CD8-positive, alpha-beta memory T cell (primary cell): ENCODE measurements around the gene NR2F2. TPM values are rescaled to one million over a fixed set of nuclear protein-coding genes. Genes with fewer than 3 reads are reported as not detected.

Experiments used
- CTCF ChIA-PET: fragments of 350-600 bp; sonication (Branson Sonifier 250); formaldehyde crosslinking; loops from one replicate; lab custom pipeline; 2021; ENCODE audit warnings: antibody characterized with exemption; lab: Charles Lee
- POLR2A ChIA-PET: fragments of 350-600 bp; sonication (Branson Sonifier 250); formaldehyde crosslinking; loops from one replicate; lab custom pipeline; 2021; ENCODE audit warnings: antibody characterized with exemption; lab: Charles Lee
- DNase-seq, 5 donors: peaks; one replicate each; pipeline versions ENCODE4 v3.0.0 to v3.0.0-alpha.2; 2020 to 2022; ENCODE audit warnings: mixed read lengths in 1 of 5
- H3K27ac ChIP-seq: one replicate; pipeline ENCODE4 v1.7.0; 2013; ENCODE audit warnings: low read depth, mild to moderate bottlenecking, low read length, moderate library complexity
- H3K27me3 ChIP-seq: 2 replicates; pipeline ENCODE4 v1.7.0; 2013; ENCODE audit warnings: low read length, mild to moderate bottlenecking; ENCODE audit not compliant: insufficient read depth, poor library complexity, severe bottlenecking
- H3K36me3 ChIP-seq: 2 replicates; pipeline ENCODE4 v1.7.0; 2013; ENCODE audit warnings: mild to moderate bottlenecking, low read length, moderate library complexity; ENCODE audit not compliant: insufficient read depth
- H3K4me1 ChIP-seq: 2 replicates; pipeline ENCODE4 v1.7.0; 2013; ENCODE audit warnings: mild to moderate bottlenecking, low read length, moderate library complexity; ENCODE audit not compliant: insufficient read depth
- H3K4me3 ChIP-seq: 2 replicates; pipeline ENCODE4 v1.7.0; 2013; ENCODE audit warnings: mild to moderate bottlenecking, low read length
- H3K9me3 ChIP-seq: 2 replicates; pipeline ENCODE4 v1.7.0; 2013; ENCODE audit warnings: mild to moderate bottlenecking, low read length
- H3K27ac Mint-ChIP-seq, 8 donors: one replicate each; pipeline ENCODE4 v1.8.0; 2020 to 2021; ENCODE audit warnings: mixed read lengths in 8 of 8, mild to moderate bottlenecking in 6 of 8, inconsistent platforms in 3 of 8, moderate library complexity in 3 of 8
- H3K27me3 Mint-ChIP-seq, 2 donors: one replicate each; pipeline ENCODE4 v1.8.0; 2020 to 2021; ENCODE audit warnings: mixed read lengths in 2 of 2, mild to moderate bottlenecking in 1 of 2, moderate library complexity in 1 of 2
- H3K36me3 Mint-ChIP-seq, 3 donors: one replicate each; pipeline ENCODE4 v1.8.0; 2020 to 2021; ENCODE audit warnings: mixed read lengths in 3 of 3, inconsistent platforms in 1 of 3, mild to moderate bottlenecking in 1 of 3
- H3K4me1 Mint-ChIP-seq, 3 donors: one replicate each; pipeline ENCODE4 v1.8.0; 2020 to 2021; ENCODE audit warnings: mixed read lengths in 3 of 3, inconsistent platforms in 1 of 3, mild to moderate bottlenecking in 1 of 3
- H3K4me3 Mint-ChIP-seq, 7 donors: one replicate each; pipeline ENCODE4 v1.8.0; 2020 to 2021; ENCODE audit warnings: mixed read lengths in 7 of 7, mild to moderate bottlenecking in 6 of 7, moderate library complexity in 4 of 7, inconsistent platforms in 2 of 7
- H3K9me3 Mint-ChIP-seq, 5 donors: one replicate each; pipeline ENCODE4 v1.8.0; 2020 to 2022; ENCODE audit warnings: mixed read lengths in 5 of 5, mild to moderate bottlenecking in 3 of 5, moderate library complexity in 2 of 5, inconsistent platforms in 1 of 5
- polyA plus RNA-seq: library from polyadenylated mRNA; unstranded; fragments of 300-500 nt; fragmentation: Illumina TruSeq; gene quantifications from one replicate; pipeline ENCODE4 v1.2.3, GENCODE V29; 2021
- total RNA-seq, 2 experiments: library from RNA; stranded (reverse); gene quantifications; one replicate each; pipeline ENCODE4 v1.2.3, GENCODE V29; 2021

The NR2F2 gene
- total and polyA plus RNA-seq, 3 experiments from 2014 or later = not detected

DNA sequence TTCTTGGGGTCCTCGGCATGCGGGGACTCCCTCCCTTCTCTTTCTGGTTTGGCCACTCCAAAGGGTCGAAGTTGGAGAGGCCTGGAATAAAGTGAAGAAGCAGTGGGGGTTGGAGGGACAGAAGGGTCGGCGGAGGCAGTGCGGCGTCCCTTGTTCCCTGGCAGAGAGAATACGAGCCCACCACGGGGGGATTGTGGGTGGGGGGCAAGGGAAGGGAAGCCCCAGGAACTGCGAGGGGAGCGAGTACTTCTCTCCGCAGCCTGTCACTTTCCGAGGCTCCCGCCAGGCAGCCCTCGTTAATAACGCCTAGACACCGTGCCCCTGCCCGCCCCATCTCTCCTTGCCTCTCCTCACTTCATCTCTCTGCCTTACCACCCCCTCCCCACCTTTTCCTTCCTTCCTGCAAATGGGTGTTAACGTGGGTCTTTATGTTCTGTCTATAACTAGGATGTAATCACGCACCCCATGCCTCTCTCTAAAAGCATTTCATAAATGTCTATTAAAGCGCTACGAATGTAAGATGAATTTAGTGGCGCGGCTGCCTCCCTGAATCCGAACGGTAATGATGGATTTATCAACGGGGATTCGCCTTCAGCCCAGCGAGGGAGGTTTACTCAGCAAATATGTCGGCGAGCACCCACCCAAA, 13.7 kb downstream of the NR2F2 start:
- POLR2A ChIA-PET = no interaction called here
- Mint-ChIP-seq H3K36me3 (no peaks in the 10 kb centered on the region), H3K9me3 (peaks cover 0 to 37% (median 19%) of the 10 kb centered on the region in 5 donors), H3K4me1 (peaks cover 1 to 23% (median 6%) of the 10 kb centered on the region in 3 donors), H3K27me3 (peaks cover 77 to 97% of the 10 kb centered on the region in 2 donors), H3K4me3 (no peak overlapping the region), H3K27ac (no peak overlapping the region)
- Histone ChIP-seq H3K4me3 (no peak overlapping the region), H3K36me3 (no peaks in the 10 kb centered on the region), H3K27ac (no peak overlapping the region), H3K27me3 (peaks cover 56% of the 10 kb centered on the region), H3K9me3 (no peaks in the 10 kb centered on the region), H3K4me1 (no peaks in the 10 kb centered on the region)
- no peak for DNase-seq
- CTCF ChIA-PET = interaction anchor here (0.8 kb wide), 1 partner anchor 1084 kb away, joined by 3 read pairs; no protein-coding TSS in a partner anchor

DNA sequence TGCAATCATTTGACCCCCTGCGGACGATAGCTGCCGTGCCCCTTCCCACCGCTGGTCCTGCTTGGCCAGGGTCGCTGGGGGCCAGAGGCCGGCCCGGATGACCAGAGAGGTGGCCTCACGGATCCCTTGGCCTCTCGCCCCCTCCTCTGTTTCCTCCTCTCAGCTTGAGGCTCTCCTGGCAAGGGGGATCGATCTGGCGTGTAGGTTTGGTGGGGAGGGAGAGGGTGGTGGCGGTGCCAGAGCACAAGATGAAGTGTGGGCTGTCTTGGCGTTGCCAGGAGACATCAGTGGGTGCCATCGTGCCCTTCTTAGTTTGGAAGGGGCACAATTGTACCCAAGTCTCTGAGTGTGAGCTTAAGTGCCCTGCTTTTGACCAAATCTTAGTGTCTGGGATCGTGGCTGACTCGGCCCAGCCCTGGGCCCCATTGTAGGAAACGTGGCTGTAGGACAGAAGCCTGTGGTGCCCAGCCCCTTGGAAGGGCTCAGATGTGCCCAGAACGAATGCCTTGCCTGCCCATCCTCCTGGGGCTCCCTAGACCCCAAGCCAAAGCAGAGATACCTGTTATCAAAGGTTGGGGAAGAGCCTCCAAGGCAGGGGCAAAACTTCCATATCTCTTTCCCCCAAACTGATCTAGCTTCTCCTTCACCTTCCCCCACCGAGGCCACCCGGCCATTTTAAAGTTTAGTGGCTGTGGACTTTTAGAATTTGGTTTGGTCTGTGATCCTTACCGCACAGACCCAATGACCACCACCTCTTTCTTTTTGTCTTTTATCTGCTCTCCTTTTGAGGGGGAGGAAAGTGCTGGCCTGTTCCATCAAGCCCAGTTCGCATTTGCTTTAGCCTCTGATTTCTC, 14.4 kb downstream of the NR2F2 start:
- no peaks in the 10 kb centered on the region for H3K4me1 ChIP-seq
- POLR2A ChIA-PET = no interaction called here
- Mint-ChIP-seq H3K36me3 (no peaks in the 10 kb centered on the region), H3K9me3 (peaks cover 0 to 33% (median 14%) of the 10 kb centered on the region in 5 donors), H3K4me3 (no peak overlapping the region), H3K27ac (peak overlapping the region in 2 of 8 donors; percentile 13 to 36), H3K4me1 (peaks cover 1 to 23% (median 5%) of the 10 kb centered on the region in 3 donors), H3K27me3 (peaks cover 77 to 97% of the 10 kb centered on the region in 2 donors)
- no peaks in the 10 kb centered on the region for H3K36me3 ChIP-seq
- peaks cover 60% of the 10 kb centered on the region for H3K27me3 ChIP-seq
- no peak overlapping the region for H3K27ac ChIP-seq
- no peaks in the 10 kb centered on the region for H3K9me3 ChIP-seq
- no peak for DNase-seq
- no peak overlapping the region for H3K4me3 ChIP-seq
- CTCF ChIA-PET = interaction anchor here (0.8 kb wide), 1 partner anchor 1085 kb away, joined by 3 read pairs; no protein-coding TSS in a partner anchor

DNA sequence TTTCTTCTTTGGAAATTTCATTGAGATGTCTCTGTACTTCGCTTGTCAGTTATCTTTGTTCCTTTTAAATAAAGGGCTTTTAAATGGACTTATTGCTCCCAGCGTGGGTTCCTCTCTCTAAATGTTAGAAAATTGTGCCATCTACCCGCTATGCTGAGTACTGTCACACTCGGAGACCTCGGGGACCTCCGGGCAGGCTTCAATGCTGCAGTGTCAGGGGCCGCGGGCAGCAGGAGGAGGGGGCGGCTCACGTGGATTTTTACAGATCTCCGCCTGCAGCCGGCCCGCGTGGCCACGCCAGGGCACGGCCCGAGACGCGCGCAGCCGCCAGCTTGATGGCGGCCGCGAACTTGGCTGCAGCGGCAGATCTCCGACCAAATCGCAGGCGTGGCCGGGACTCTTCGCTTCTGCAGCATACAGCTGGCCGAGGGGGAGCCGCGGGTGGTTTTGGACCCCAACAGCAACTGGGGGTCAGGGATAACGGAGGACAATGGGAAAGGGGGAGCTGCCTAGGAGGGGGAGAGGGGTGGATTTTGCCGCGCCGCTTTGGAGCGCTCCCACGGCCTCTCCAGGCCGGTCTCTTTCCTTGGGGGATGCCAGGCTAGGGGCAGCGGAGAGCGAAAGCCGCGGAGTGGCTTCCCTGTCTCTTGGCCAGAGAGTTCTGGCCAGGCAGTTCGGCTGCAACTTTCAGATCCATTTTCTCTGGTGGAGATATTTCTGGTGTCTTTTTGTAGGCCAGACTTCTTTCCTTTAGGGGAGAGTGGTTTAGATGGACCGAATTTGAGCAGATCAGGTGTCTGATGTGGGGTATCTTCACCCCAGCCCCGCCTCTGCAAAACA, 15.3 kb downstream of the NR2F2 start:
- Histone ChIP-seq H3K27me3 (peaks cover 65% of the 10 kb centered on the region), H3K4me3 (no peak overlapping the region), H3K27ac (no peak overlapping the region), H3K4me1 (no peaks in the 10 kb centered on the region), H3K36me3 (no peaks in the 10 kb centered on the region), H3K9me3 (no peaks in the 10 kb centered on the region)
- H3K4me3 Mint-ChIP-seq = peak overlapping the region in 1 of 7 donors; percentile 54
- CTCF ChIA-PET = no interaction called here
- H3K36me3 Mint-ChIP-seq = no peaks in the 10 kb centered on the region
- POLR2A ChIA-PET = interaction anchor here (0.6 kb wide), 1 partner anchor 578 kb away, joined by 6 read pairs; no protein-coding TSS in a partner anchor
- no peak for DNase-seq
- H3K27ac Mint-ChIP-seq = peak overlapping the region in 1 of 8 donors; percentile 13
- H3K9me3 Mint-ChIP-seq = peaks cover 0 to 29% (median 12%) of the 10 kb centered on the region in 5 donors
- H3K27me3 Mint-ChIP-seq = peaks cover 80 to 97% of the 10 kb centered on the region in 2 donors
- peaks cover 0 to 17% (median 1%) of the 10 kb centered on the region in 3 donors for H3K4me1 Mint-ChIP-seq

DNA sequence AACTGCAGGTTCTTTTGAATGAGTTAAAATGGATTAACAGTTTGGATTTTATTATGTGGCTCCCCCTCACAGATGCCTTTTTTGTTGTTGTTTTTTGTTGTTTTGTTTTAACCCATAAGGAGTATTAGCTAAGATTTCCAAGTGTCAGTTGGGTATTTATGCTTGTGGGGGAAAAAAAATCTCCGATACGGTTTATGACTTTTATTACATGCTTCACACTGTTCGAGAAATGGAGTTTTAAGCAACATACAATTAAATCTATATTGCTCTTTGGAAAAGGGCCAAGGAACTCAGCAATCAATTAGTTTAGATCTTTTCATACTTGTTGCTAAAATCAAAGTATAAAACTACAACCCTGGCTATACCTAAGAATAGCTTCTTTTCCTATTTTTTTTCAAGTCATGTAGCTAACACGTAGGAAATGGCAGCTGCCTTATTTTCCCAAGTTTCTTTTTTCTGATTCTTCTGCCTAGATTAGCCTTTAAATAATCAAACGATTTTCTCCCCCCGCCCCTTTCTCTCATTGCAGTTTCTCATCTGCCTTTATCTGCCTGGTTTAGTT, 16.0 kb downstream of the NR2F2 start:
- CTCF ChIA-PET = no interaction called here
- H3K9me3 ChIP-seq = no peaks in the 10 kb centered on the region
- no peak for DNase-seq
- Mint-ChIP-seq H3K27me3 (peaks cover 83 to 100% of the 10 kb centered on the region in 2 donors), H3K4me1 (peaks cover 0 to 13% (median 1%) of the 10 kb centered on the region in 3 donors), H3K36me3 (no peaks in the 10 kb centered on the region), H3K27ac (no peak overlapping the region), H3K9me3 (peaks cover 0 to 29% (median 12%) of the 10 kb centered on the region in 5 donors), H3K4me3 (no peak overlapping the region)
- POLR2A ChIA-PET = no interaction called here
- no peaks in the 10 kb centered on the region for H3K4me1 ChIP-seq
- no peak overlapping the region for H3K27ac ChIP-seq
- peaks cover 63% of the 10 kb centered on the region for H3K27me3 ChIP-seq
- no peaks in the 10 kb centered on the region for H3K36me3 ChIP-seq
- no peak overlapping the region for H3K4me3 ChIP-seq

DNA sequence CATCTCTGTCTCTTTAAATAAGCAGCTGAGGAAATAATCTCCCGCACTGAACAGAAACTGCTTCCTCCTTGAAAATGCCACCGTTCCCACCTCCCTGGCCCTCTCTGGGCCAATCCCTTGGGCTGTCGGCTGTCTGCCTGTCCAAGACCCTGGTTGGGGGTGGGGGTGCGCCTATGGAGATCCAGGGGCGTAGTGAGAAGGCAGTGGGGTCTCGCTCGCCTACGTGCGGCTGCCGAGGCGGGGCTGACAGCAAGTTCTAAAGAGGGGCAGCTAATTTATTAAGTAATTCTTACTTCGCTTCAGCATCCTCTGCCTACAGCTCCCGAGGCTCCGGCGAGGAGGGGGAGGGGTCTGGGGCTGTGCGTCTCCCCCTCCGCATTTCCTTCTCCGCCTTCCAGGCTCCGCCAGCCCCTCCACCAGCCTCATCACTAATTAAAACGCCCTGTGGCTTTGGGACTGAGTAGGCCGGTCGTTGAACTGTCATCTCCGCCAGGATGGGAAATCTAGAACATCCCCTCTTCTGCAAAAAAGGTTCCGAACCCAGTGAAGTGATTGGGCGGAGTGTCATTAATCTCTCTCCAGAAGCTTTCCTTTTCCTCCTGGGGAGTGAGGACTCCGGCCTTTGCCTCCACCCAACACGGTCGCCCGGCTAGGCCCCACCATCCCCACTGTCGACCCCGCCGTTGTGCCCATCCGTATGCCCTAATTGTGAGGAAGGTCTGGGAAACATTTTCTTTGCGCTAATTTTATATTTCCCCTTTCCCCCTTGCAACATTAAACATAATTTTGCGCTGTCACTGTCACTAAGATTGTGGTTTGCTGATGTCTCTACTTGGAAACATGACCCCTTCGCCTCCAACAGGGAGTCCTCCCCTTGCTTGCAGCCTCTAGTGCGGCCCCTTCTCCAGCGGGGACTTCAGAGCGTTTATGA, 16.9 kb downstream of the NR2F2 start:
- peaks cover 0 to 25% (median 9%) of the 10 kb centered on the region in 5 donors for H3K9me3 Mint-ChIP-seq
- no peak overlapping the region for H3K27ac Mint-ChIP-seq
- H3K36me3 ChIP-seq = no peaks in the 10 kb centered on the region
- no peak overlapping the region for H3K4me3 Mint-ChIP-seq
- ChIA-PET CTCF (no interaction called here), POLR2A (no interaction called here)
- no peak overlapping the region for H3K4me3 ChIP-seq
- no peak overlapping the region for H3K27ac ChIP-seq
- no peak for DNase-seq
- peaks cover 0 to 13% (median 0%) of the 10 kb centered on the region in 3 donors for H3K4me1 Mint-ChIP-seq
- H3K9me3 ChIP-seq = no peaks in the 10 kb centered on the region
- no peaks in the 10 kb centered on the region for H3K36me3 Mint-ChIP-seq
- no peaks in the 10 kb centered on the region for H3K4me1 ChIP-seq
- peaks cover 79 to 97% of the 10 kb centered on the region in 2 donors for H3K27me3 Mint-ChIP-seq
- peaks cover 59% of the 10 kb centered on the region for H3K27me3 ChIP-seq

DNA sequence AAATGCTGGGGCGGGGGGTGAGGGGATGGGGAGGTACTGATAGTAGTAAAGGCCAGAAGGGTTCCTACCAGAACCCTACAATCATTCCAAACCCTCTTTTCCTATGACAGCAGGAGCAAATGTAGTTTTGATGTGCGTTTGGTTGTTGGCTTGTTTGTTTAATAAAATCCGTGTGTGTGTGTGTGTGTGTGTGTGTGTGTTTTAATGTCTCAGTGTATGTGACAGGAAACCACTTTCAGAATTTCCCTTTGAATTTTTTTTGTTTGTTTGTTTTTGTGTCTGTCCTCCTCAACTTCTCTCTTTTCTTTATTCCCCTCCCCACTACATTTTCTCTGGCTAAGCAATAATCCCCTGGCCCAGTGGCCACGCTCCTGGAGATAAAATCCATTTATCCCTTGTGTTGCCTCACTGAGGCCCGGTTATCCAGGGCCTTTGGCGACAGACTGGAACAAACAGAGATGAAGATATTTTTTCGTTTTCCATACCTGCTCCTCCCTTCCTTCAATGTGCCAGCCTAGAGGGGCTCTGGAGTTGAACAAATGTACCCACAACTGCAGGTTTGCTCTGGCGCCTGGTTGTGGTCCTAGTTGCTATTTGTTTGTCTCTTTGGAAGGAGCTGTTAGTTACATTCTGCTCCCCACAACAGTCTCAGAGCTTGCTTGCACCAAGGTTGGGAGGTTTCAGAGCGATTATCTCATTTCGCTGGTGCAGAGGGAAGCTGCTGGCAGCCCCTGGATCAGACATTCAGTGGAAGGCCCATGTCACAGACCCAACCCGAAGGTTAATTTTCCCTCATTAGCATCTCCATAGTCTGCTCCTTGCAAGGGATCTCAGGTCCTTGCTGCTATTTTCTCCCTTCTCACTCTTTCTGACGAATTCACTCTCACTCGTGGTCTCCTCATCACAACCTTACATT, 17.9 kb downstream of the NR2F2 start:
- Histone ChIP-seq H3K27ac (no peak overlapping the region), H3K27me3 (peaks cover 62% of the 10 kb centered on the region), H3K4me1 (no peaks in the 10 kb centered on the region), H3K36me3 (no peaks in the 10 kb centered on the region), H3K9me3 (no peaks in the 10 kb centered on the region), H3K4me3 (no peak overlapping the region)
- Mint-ChIP-seq H3K27ac (no peak overlapping the region), H3K9me3 (peaks cover 0 to 26% (median 8%) of the 10 kb centered on the region in 5 donors), H3K36me3 (no peaks in the 10 kb centered on the region), H3K27me3 (peaks cover 79 to 97% of the 10 kb centered on the region in 2 donors), H3K4me3 (no peak overlapping the region), H3K4me1 (peaks cover 0 to 13% (median 0%) of the 10 kb centered on the region in 3 donors)
- CTCF ChIA-PET = no interaction called here
- DNase-seq = no peak
- POLR2A ChIA-PET = no interaction called here
